ENCODE data around the gene KIAA1586.
"Not testable (repeated sequence)": the region's sequence is repeated elsewhere in the genome, so short reads cannot be mapped to it uniquely, and the experiment has no call there.

KIAA1586 gene

GRCh38 chr6:57047859-57048258 is 1.4 kb downstream of the KIAA1586 start:
- DNase-seq = not testable (repeated sequence)

DNA sequence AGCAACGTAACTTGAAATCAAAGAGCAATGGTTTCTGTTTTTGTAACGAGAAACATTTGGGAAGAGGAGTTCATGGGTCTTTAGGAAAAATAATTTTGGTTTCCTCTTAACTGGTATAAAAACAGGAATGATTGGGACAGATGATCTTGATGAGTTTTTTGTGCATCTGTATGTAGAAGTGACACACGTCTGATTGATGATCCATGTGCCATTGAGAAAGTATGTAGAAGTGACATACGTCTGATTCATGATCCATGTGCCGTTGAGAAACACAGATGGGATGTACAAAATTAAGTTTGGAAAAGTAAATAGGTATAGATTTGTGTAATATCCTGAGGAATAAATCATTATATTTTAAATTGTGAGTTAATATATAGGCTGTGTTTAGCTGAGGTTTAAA is 2.1 kb downstream of the KIAA1586 start:
- DNase-seq = peak; percentile 16

DNA sequence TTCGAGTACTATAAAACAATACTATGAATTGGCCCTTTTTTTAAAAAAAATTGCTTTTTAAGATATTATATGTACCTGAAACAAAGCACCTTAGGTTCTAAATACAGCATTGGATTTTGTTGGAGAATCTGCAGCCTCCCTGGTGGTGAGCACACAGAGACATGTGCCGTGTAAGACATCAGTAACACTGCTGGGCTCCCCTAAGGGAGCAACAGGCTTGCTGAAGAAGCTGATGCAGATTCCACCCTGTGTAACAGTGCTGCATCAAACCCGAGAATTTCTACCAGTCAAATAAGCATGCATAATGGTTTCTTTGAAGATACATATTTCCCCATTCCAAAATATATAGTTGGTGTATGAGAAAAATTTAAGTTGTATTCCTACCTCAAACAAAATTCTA is 17.4 kb downstream of the KIAA1586 start:
- DNase-seq = no peak

DNA sequence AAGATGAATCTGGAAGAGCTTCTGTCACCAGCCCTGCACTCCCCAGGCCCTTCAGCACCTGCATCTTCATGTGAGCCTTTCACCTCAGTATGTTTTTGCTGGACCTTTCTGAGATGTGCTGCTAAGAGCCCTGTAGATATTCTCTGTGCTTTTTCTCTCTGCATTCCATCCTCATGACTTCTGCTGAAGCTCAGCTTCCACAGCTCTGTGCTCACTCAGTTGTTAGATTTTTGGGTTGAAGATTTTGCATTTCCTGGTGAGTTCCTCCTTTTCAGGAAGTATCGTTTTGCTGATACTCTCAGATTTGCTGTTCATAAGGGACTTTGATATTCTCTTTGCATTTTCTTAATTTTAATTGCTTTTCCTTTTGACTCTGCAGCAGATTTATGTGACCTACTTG is 18.3 kb downstream of the KIAA1586 start:
- DNase-seq = no peak

- no peak for DNase-seq
Measured at GRCh38 chr6:57068061-57068460, 21.6 kb downstream of the KIAA1586 start.

GRCh38 chr6:57069228-57069627 is 22.7 kb downstream of the KIAA1586 start:
- no peak for DNase-seq

GRCh38 chr6:57069920-57070331 is 23.4 kb downstream of the KIAA1586 start:
- no peak for DNase-seq

DNA sequence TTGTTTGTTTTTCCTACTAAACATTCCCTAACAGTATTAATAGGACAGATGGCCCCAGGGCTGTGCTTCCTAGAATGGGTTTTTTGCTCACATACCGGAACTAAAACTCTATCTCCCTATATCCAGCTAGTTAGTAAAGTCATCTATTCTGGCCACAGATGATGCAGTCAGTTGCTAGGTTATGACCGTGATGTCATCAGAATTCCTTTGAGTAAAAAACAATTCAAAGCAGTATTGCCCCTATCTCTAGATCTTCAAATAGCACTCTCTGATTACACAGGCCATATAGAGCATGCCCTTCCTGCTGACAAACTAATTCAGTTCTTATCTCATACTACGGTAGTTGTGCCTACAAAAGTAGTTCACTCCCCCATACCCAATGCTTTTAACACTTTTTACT is 25.6 kb downstream of the KIAA1586 start:
- DNase-seq = no peak

- no peak for DNase-seq
Measured at GRCh38 chr6:57074383-57074782, 27.9 kb downstream of the KIAA1586 start.

GRCh38 chr6:57075092-57075491 is 28.6 kb downstream of the KIAA1586 start:
- no peak for DNase-seq

DNA sequence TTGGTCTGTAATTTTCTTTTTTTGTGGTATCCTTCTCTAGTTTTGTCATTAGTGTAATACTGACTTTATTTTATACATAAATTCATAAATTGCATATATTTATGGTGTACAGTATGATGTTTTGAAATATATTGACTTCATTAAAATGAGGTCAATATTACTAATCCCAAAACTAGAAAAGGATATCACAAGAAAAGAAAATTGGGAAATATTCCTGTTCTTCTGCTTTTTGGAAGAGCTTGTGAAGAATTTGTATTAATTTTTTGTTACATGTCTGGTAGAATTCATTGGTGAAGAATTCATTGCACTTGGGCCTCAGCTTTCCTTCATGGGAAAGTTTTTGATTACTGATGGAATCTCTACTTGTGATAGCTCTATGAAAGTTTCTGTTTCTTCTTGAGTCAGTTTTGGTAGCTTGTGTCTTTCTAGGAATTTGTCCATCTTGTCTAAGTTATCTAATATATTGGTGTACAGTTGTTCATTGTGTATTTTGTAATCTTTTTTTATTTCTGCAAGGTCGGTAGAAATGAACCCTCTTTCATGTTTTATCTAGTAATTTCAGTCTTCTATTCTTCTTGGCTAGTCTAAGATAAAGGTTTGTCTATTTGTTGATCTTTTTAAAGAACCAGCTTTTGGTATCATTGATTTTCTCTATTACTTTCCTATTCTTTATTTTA is 32.2 kb downstream of the KIAA1586 start:
- DNase-seq = no peak

GRCh38 chr6:57085471-57085870 is 39.0 kb downstream of the KIAA1586 start:
- no peak for DNase-seq

GRCh38 chr6:57086843-57087242 is 40.4 kb downstream of the KIAA1586 start:
- DNase-seq = no peak

DNA sequence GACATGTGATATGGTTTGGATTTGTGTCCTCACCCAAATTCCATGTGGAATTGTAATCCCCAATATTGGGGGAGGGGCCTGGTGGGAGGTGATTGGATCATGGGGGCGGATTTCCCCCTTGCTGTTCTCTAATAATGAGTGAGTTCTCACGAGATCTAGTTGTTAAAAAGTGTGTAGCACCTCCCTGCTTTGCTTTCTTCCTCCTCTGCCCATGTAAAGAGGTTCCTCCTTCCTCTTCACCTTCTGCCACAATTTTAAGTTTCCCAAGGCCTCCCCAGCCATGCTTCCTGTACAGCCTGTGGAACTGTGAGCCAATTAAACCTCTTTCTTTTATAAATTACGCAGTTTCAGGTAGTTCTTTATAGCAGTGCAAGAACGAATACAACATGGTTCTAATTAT is 41.4 kb downstream of the KIAA1586 start:
- DNase-seq = peak; percentile 52

DNA sequence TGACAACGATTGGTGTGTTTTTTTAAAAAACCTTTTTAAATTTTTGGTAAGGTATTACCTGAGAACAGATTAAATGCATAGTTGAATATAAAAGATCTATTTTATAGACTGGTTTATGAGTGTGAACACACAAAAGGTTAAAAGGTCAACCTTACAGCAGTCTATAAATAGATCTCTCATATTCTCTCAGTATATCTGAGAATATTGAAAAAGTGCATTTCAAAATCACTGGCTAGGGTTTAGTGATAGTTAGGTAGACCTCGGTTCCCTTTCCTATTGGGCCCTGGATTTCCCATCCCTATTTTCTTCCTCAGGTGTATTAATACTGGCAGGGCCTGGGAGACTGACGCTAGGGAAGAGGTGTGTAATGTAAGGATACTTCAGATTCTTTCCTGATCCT is 42.8 kb downstream of the KIAA1586 start:
- DNase-seq = peak; percentile 72

DNA sequence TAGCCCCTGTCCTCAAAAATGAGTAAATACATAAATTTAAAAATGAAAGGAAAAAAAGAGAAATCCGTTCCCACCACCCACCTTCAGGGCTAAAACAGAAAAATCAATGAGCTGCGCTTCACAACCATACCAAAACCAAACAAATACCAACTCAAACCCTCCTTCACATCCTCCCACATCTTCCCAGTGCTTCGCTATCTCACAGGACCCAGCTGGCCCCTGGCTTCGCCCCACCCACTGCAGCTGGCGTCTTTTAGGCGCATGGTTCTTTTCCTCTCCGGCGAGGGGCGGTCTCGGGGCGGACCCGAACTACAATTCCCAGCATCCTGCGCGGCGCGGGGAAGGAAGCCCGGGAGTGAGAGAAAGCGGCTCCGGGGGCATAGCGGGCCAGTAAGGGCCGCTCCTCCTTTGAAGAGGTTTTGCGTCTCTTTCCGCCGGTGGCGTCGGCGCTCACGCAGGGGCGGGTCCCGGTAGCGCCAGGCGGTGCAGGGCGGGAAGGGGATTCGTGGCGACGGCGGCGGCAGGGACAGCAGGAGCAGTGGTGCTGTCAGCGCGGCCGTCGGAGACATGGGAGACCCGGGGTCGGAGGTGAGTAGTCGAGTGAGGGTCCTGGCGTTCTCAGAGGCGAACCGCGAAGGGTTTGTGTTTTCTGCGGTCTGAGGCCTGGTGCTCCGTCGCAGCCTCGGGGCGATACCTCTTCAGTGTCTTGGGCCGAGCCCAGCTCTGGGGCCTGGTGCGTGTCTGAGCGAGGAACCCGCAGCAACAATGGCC is 43.4 kb downstream of the KIAA1586 start, which contains the start of gene ZNF451:
Gene ZNF451, plus strand, starts transcription at position 502 of the 771 bp plus-strand sequence. Its CDS starts 66 bp downstream, at position 568.
- DNase-seq = peak; percentile 99

DNA sequence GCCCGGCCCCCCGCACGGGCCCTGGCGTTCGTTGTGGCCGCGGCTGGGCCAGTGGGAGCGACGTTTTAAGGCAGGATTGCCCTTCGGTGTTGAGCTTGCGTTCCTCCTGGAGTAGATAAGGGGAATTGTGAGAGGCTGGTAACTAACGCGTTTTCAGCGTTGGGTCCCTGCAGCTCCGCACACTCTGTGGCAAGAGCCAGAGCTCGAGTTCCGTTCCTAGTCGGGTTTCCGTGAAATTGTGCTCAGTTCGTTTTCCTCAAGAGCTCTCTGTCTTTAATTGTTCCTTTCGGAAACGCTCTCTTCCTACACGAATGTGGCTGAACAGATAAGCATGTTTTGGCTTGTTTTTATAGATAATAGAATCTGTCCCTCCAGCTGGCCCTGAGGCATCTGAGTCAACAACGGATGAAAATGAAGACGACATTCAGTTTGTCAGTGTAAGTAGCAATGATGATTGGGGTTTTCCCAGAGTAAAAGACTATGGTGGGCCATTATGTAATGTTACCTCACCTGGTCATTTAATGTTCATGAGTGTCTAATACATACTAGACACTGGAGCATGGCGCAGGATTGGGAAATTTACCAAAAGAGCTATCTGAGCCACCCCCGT is 44.1 kb downstream of the KIAA1586 start:
- not testable (repeated sequence) for DNase-seq

DNA sequence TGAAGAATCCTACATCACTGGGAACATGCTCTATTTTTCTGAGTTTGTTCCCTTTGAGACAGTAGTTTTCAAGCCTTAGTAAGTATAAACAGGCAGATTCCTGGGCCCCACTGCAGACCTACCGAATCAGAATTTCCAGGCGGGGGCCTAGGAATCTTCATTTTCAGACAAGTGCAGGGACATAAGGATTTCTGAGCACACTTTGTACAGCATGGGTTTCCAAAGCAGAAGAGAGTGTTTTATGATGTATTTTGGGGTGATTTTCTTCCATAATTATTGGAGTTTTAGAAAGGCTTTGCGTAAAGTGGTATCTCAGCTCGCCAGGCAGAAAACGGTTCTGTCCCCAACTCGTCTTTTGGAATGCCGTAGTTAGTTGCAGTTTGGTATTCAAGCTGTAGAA is 44.9 kb downstream of the KIAA1586 start:
- DNase-seq = not testable (repeated sequence)

- DNase-seq = no peak
Measured at GRCh38 chr6:57094689-57095088, 48.2 kb downstream of the KIAA1586 start.

- DNase-seq = no peak
Measured at GRCh38 chr6:57097596-57097995, 51.1 kb downstream of the KIAA1586 start.

DNA sequence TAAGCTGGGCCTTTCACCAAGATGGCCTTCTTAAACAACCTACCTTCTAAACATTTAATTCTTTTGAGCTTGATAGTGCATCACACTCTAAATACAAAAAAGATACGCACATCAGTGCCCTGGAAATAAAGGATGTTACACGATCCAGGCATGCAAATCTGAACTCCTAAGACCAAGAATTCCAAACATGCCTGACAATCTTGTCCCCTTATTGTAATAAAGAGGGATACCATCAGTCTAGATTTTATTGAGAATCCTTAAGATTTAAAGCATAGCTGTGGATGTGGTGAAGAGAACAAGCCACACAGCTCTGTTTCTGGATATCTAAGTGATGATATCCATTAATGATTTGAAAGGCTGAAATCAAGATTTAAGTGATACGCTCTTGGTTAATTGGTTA is 56.5 kb downstream of the KIAA1586 start:
- DNase-seq = no peak

DNA sequence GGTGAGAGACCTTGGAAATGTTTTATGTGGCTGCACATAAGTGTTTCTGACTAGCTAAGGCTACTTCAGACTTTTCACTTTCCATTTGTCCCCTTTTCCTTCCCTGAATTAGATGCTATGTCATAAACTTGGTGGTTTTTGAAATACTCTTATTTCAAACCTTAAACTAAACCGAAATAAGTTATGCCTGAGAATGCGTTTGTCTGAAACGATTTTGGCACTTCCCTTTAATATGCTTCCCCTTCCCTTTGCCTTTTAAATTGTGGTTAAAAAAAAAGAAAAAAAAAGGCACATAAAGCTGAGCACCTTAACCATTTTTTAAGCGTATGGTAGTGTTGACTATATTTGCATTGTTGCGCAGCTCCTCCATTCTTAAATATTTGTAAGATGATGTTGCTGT is 57.8 kb downstream of the KIAA1586 start:
- DNase-seq = no peak

Data from NCI-H82 (cell line).